ENCODE data around the gene CDK3. TPM values are rescaled to one million over a fixed set of nuclear protein-coding genes. Genes with fewer than 3 reads are reported as not detected.

CDK3 gene
- total RNA-seq, 5 donors from 2014 or later (not counting 1 experiment from before 2014, with no cell fraction given), result 7.5 to 12.1 (median 9.0) TPM

GRCh38 chr17:76018801-76019200, 18.1 kb downstream of the CDK3 start:
- Histone ChIP-seq H3K4me3 (ENCODE audit: control insufficient read depth in 1 of 2, extremely low read depth in 1 of 2, low read length in 1 of 2) (no peak overlapping the region), H3K27ac (ENCODE audit: low read length) (no peak overlapping the region), H3K9me3 (no peaks in the 10 kb centered on the region), H3K36me3 (ENCODE audit: control insufficient read depth in 2 of 2, extremely low read depth in 1 of 2, insufficient read depth in 1 of 2, low read length in 1 of 2) (no peaks in the 10 kb centered on the region), H3K4me1 (ENCODE audit: control insufficient read depth in 1 of 2, extremely low read depth in 1 of 2, insufficient read depth in 2 of 2, low read length in 2 of 2) (peaks cover 0 to 10% of the 10 kb centered on the region in 2 experiments), H3K27me3 (replicated peaks in 1 of 2; ENCODE audit: control insufficient read depth in 2 of 2, extremely low read depth in 1 of 2, insufficient read depth in 2 of 2, low read length in 1 of 2) (peaks cover 0 to 7% of the 10 kb centered on the region in 2 experiments)
- DNase-seq (no peak), ATAC-seq (replicated peaks in 1 of 4) (no peak)
- POLR2A ChIA-PET, result no interaction called here
- no peaks in the 10 kb centered on the region for H3K9me3 Mint-ChIP-seq
- CTCF ChIA-PET, result interaction anchor here in 1 of 2 donors (0.6 kb wide), 2 partner anchors 84 to 198 kb away, joined by 3 to 4 read pairs; no protein-coding TSS in a partner anchor
- H3K27me3 Mint-ChIP-seq, result no peaks in the 10 kb centered on the region
- H3K36me3 Mint-ChIP-seq, result no peaks in the 10 kb centered on the region
- H3K27ac Mint-ChIP-seq, result no peak overlapping the region
- no peak overlapping the region for H3K4me3 Mint-ChIP-seq
- H3K4me1 Mint-ChIP-seq, result peaks cover 5% of the 10 kb centered on the region in 3 donors
- 94% methylated on average over 13 of the region's 13 CpGs for WGBS (ENCODE audit: insufficient coverage)

DNA sequence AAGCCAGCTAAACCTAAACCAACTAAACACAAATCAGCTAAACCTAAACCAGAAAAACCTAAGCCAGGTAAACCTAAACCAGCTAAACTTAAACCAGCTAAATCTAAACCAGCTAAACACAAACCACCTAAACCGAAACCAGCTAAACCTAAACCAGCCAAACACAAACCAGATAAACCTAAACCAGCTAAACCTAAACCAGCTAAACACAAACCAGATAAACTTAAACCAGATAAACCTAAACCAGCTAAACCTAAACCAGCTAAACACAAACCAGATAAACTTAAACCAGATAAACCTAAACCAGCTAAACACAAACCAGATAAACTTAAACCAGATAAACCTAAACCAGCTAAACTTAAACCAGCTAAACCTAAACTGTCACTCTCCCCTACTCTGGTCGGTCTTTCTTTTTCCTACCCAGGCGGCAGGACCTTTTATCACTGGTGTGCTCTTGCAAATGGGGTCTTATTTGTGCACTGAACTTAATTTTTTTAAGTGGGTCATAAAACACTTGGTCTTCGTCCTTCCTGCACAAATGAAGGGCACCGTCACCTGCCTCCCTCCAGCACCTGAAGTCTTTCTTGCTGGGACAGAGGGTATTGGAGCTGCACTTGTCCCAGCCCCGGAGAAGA, 19.3 kb downstream of the CDK3 start:
- DNase-seq, result no peak
- no peaks in the 10 kb centered on the region for H3K9me3 ChIP-seq
- Mint-ChIP-seq H3K4me1 (peaks cover 0 to 2% (median 0%) of the 10 kb centered on the region in 3 donors), H3K36me3 (no peaks in the 10 kb centered on the region), H3K9me3 (no peaks in the 10 kb centered on the region), H3K27ac (peak overlapping the region; percentile 38 to 62), H3K4me3 (no peak overlapping the region), H3K27me3 (no peaks in the 10 kb centered on the region)
- H3K4me1 ChIP-seq (ENCODE audit: control insufficient read depth in 1 of 2, extremely low read depth in 1 of 2, insufficient read depth in 2 of 2, low read length in 2 of 2), result no peaks in the 10 kb centered on the region
- WGBS (ENCODE audit: insufficient coverage), result 82% methylated on average over 1 of the region's 6 CpGs
- no peak overlapping the region for H3K27ac ChIP-seq (ENCODE audit: low read length)
- ChIA-PET POLR2A (interaction anchor here in 1 of 2 donors (0.6 kb wide), 1 partner anchor 38 kb away, joined by 3 read pairs; no protein-coding TSS in a partner anchor), CTCF (interaction anchor here in 1 of 2 donors (0.7 to 1.3 kb wide), 3 partner anchors 17 to 260 kb away, joined by 3 to 4 read pairs (median 3); no protein-coding TSS in a partner anchor)
- peaks cover 0 to 4% of the 10 kb centered on the region in 2 experiments for H3K27me3 ChIP-seq (replicated peaks in 1 of 2; ENCODE audit: control insufficient read depth in 2 of 2, extremely low read depth in 1 of 2, insufficient read depth in 2 of 2, low read length in 1 of 2)
- H3K36me3 ChIP-seq (ENCODE audit: control insufficient read depth in 2 of 2, extremely low read depth in 1 of 2, insufficient read depth in 1 of 2, low read length in 1 of 2), result no peaks in the 10 kb centered on the region
- no peak overlapping the region for H3K4me3 ChIP-seq (ENCODE audit: control insufficient read depth in 1 of 2, extremely low read depth in 1 of 2, low read length in 1 of 2)
- no peak for ATAC-seq (replicated peaks in 1 of 4)

GRCh38 chr17:76022285-76022684, 21.6 kb downstream of the CDK3 start:
- Mint-ChIP-seq H3K4me3 (no peak overlapping the region), H3K27ac (no peak overlapping the region), H3K36me3 (no peaks in the 10 kb centered on the region), H3K27me3 (no peaks in the 10 kb centered on the region), H3K4me1 (peaks cover 0 to 2% (median 0%) of the 10 kb centered on the region in 3 donors), H3K9me3 (no peaks in the 10 kb centered on the region)
- ChIA-PET POLR2A (no interaction called here), CTCF (no interaction called here)
- Histone ChIP-seq H3K4me3 (ENCODE audit: control insufficient read depth in 1 of 2, extremely low read depth in 1 of 2, low read length in 1 of 2) (no peak overlapping the region), H3K9me3 (no peaks in the 10 kb centered on the region), H3K36me3 (ENCODE audit: control insufficient read depth in 2 of 2, extremely low read depth in 1 of 2, insufficient read depth in 1 of 2, low read length in 1 of 2) (no peaks in the 10 kb centered on the region), H3K27me3 (replicated peaks in 1 of 2; ENCODE audit: control insufficient read depth in 2 of 2, extremely low read depth in 1 of 2, insufficient read depth in 2 of 2, low read length in 1 of 2) (no peaks in the 10 kb centered on the region), H3K4me1 (ENCODE audit: control insufficient read depth in 1 of 2, extremely low read depth in 1 of 2, insufficient read depth in 2 of 2, low read length in 2 of 2) (peaks cover 0 to under 1% of the 10 kb centered on the region in 2 experiments), H3K27ac (ENCODE audit: low read length) (no peak overlapping the region)
- no peak for DNase-seq
- WGBS (ENCODE audit: insufficient coverage), result 94% methylated on average over 21 of the region's 24 CpGs
- no peak for ATAC-seq (replicated peaks in 1 of 4)

GRCh38 chr17:76022973-76023899, 22.6 kb downstream of the CDK3 start:
- POLR2A ChIA-PET, result no interaction called here
- 94% methylated on average over 23 of the region's 28 CpGs for WGBS (ENCODE audit: insufficient coverage)
- Histone ChIP-seq H3K4me3 (ENCODE audit: control insufficient read depth in 1 of 2, extremely low read depth in 1 of 2, low read length in 1 of 2) (no peak overlapping the region), H3K4me1 (ENCODE audit: control insufficient read depth in 1 of 2, extremely low read depth in 1 of 2, insufficient read depth in 2 of 2, low read length in 2 of 2) (peaks cover 0 to 7% of the 10 kb centered on the region in 2 experiments), H3K36me3 (ENCODE audit: control insufficient read depth in 2 of 2, extremely low read depth in 1 of 2, insufficient read depth in 1 of 2, low read length in 1 of 2) (no peaks in the 10 kb centered on the region), H3K27me3 (replicated peaks in 1 of 2; ENCODE audit: control insufficient read depth in 2 of 2, extremely low read depth in 1 of 2, insufficient read depth in 2 of 2, low read length in 1 of 2) (no peaks in the 10 kb centered on the region), H3K27ac (ENCODE audit: low read length) (no peak overlapping the region), H3K9me3 (no peaks in the 10 kb centered on the region)
- Mint-ChIP-seq H3K4me1 (peaks cover 0 to 3% (median under 1%) of the 10 kb centered on the region in 3 donors), H3K36me3 (no peaks in the 10 kb centered on the region), H3K4me3 (no peak overlapping the region), H3K27me3 (no peaks in the 10 kb centered on the region), H3K9me3 (no peaks in the 10 kb centered on the region), H3K27ac (peak overlapping the region in 1 of 2 donors; percentile 61)
- CTCF ChIA-PET, result no interaction called here
- DNase-seq, result no peak
- ATAC-seq (replicated peaks in 1 of 4), result no peak

- DNase-seq (no peak), ATAC-seq (replicated peaks in 1 of 4) (no peak)
- Mint-ChIP-seq H3K9me3 (no peaks in the 10 kb centered on the region), H3K4me1 (peaks cover 1 to 10% (median 5%) of the 10 kb centered on the region in 3 donors), H3K4me3 (no peak overlapping the region), H3K27ac (no peak overlapping the region), H3K36me3 (no peaks in the 10 kb centered on the region), H3K27me3 (no peaks in the 10 kb centered on the region)
- no peaks in the 10 kb centered on the region for H3K36me3 ChIP-seq (ENCODE audit: control insufficient read depth in 2 of 2, extremely low read depth in 1 of 2, insufficient read depth in 1 of 2, low read length in 1 of 2)
- no peaks in the 10 kb centered on the region for H3K27me3 ChIP-seq (replicated peaks in 1 of 2; ENCODE audit: control insufficient read depth in 2 of 2, extremely low read depth in 1 of 2, insufficient read depth in 2 of 2, low read length in 1 of 2)
- H3K4me3 ChIP-seq (ENCODE audit: control insufficient read depth in 1 of 2, extremely low read depth in 1 of 2, low read length in 1 of 2), result no peak overlapping the region
- whole genome bisulfite sequencing (ENCODE audit: insufficient coverage), result 94% methylated on average over 3 of the region's 9 CpGs
- H3K27ac ChIP-seq (ENCODE audit: low read length), result no peak overlapping the region
- POLR2A ChIA-PET, result no interaction called here
- CTCF ChIA-PET, result no interaction called here
- peaks cover 2 to 13% of the 10 kb centered on the region in 2 experiments for H3K4me1 ChIP-seq (ENCODE audit: control insufficient read depth in 1 of 2, extremely low read depth in 1 of 2, insufficient read depth in 2 of 2, low read length in 2 of 2)
- no peaks in the 10 kb centered on the region for H3K9me3 ChIP-seq
These were observed 23.2 kb downstream of the CDK3 start for GRCh38 chr17:76023900-76024237.

DNA sequence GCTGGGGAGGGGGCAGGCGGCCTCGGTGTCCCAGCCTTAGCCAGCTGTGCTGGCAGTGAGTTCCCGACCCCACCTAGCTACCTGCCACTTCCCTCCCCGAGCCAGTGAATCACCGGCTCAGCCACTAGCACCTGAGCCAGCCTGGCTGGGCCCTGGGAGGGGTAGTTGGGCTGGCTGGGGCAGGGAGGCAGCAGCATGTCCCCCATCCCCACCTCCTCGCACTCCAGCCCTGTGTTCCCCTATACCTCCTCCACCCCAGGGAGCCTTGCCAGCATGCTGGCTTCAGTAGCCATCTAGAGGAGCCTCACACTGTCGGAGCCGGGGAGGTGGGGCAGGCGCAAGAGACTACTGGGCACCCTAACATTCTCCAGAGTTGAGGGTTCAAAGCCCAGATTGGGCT, 23.7 kb downstream of the CDK3 start:
- no peak for DNase-seq
- ATAC-seq (replicated peaks in 1 of 4), result no peak
- H3K4me3 Mint-ChIP-seq, result no peak overlapping the region
- H3K9me3 ChIP-seq, result no peaks in the 10 kb centered on the region
- 100% methylated on average over 2 of the region's 9 CpGs for WGBS (ENCODE audit: insufficient coverage)
- no peak overlapping the region for H3K27ac Mint-ChIP-seq
- no peaks in the 10 kb centered on the region for H3K36me3 Mint-ChIP-seq
- H3K27ac ChIP-seq (ENCODE audit: low read length), result no peak overlapping the region
- peaks cover 3 to 18% of the 10 kb centered on the region in 2 experiments for H3K4me1 ChIP-seq (ENCODE audit: control insufficient read depth in 1 of 2, extremely low read depth in 1 of 2, insufficient read depth in 2 of 2, low read length in 2 of 2)
- POLR2A ChIA-PET, result no interaction called here
- no peaks in the 10 kb centered on the region for H3K9me3 Mint-ChIP-seq
- no peaks in the 10 kb centered on the region for H3K27me3 Mint-ChIP-seq
- CTCF ChIA-PET, result no interaction called here
- H3K4me1 Mint-ChIP-seq, result peaks cover 6 to 14% (median 10%) of the 10 kb centered on the region in 3 donors
- no peak overlapping the region for H3K4me3 ChIP-seq (ENCODE audit: control insufficient read depth in 1 of 2, extremely low read depth in 1 of 2, low read length in 1 of 2)
- no peaks in the 10 kb centered on the region for H3K36me3 ChIP-seq (ENCODE audit: control insufficient read depth in 2 of 2, extremely low read depth in 1 of 2, insufficient read depth in 1 of 2, low read length in 1 of 2)
- H3K27me3 ChIP-seq (replicated peaks in 1 of 2; ENCODE audit: control insufficient read depth in 2 of 2, extremely low read depth in 1 of 2, insufficient read depth in 2 of 2, low read length in 1 of 2), result no peaks in the 10 kb centered on the region
